Nephron (organoid): ENCODE measurements around the gene IGFBP6.
A peak's percentile ranks its signal among the peaks of the same experiment; 100 is the strongest.

Experiments used
- H3K27ac Mint-ChIP-seq, 3 experiments: 2 replicates each; pipeline ENCODE4 v1.8.0; 2020; ENCODE audit warnings: mixed read lengths in 3 of 3, mild to moderate bottlenecking in 2 of 3, moderate library complexity in 1 of 3
- H3K27me3 Mint-ChIP-seq: 2 replicates; pipeline ENCODE4 v1.8.0; 2021; ENCODE audit warnings: low read depth, mild to moderate bottlenecking, moderate library complexity, mixed read lengths
- H3K36me3 Mint-ChIP-seq: 2 replicates; pipeline ENCODE4 v1.8.0; 2020; ENCODE audit warnings: low read depth, mixed read lengths
- H3K4me1 Mint-ChIP-seq: 2 replicates; pipeline ENCODE4 v1.8.0; 2020; ENCODE audit warnings: mixed read lengths
- H3K4me3 Mint-ChIP-seq, 3 experiments: 2 replicates each; pipeline ENCODE4 v1.8.0; 2020; ENCODE audit warnings: mild to moderate bottlenecking in 3 of 3, mixed read lengths in 3 of 3, moderate library complexity in 2 of 3
- H3K9me3 Mint-ChIP-seq: 2 replicates; pipeline ENCODE4 v1.8.0; 2020; ENCODE audit warnings: mixed read lengths
- CTCF ChIP-seq, 3 experiments: fragments of 200-600 bp; sonication (generic); IDR thresholded peaks; one replicate each; pipeline ENCODE4 v1.5.0; 2021; ENCODE audit warnings: antibody characterized with exemption in 3 of 3; ENCODE audit not compliant: unreplicated experiment in 3 of 3

The IGFBP6 gene

DNA sequence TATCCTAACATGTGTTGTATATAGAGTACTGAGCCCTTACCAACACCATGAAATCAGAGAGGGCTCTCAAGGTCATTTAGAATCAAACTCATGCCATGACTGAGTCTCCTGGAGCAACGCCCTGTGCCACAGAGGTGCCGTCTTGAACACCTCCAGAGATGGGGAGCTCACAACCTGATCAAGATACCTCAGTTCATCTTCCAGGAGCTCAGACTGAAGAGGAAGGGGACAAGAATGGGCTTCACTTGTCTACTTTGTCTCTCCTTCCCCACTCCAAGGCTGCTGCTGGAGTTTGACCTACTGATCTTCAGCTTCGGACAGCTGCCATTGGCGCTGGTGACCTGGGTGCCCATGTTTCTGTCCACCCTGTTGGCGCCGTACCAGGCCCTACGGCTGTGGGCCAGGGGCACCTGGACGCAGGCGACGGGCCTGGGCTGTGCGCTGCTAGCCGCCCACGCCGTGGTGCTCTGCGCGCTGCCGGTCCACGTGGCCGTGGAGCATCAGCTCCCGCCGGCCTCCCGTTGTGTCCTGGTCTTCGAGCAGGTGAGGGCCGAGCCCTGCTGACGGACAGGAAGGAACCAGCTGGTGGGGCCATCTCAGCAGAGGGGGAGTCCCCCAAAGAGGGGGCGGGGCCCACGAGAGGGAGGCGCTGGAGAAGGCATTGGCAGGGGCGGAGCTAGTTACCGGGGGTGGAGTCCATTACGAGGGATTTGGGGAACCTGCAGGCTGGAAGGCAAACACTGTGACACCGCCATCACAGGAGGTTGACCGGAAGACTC, 17.8 kb downstream of the IGFBP6 start:
- peak overlapping the region; percentile 64 to 98 (median 93) for H3K27ac Mint-ChIP-seq
- peaks cover 11% of the 10 kb centered on the region for H3K4me1 Mint-ChIP-seq
- no peaks in the 10 kb centered on the region for H3K36me3 Mint-ChIP-seq
- TF ChIP-seq CTCF (IDR thresholded peaks at IDR 0.05; ENCODE audit: unreplicated experiment in 3 of 3): no peak
- peaks cover 10% of the 10 kb centered on the region for H3K27me3 Mint-ChIP-seq
- no peak overlapping the region for H3K4me3 Mint-ChIP-seq
- no peaks in the 10 kb centered on the region for H3K9me3 Mint-ChIP-seq

GRCh38 chr12:53115891-53116648, 18.6 kb downstream of the IGFBP6 start:
- no peak for TF ChIP-seq CTCF (IDR thresholded peaks at IDR 0.05; ENCODE audit: unreplicated experiment in 3 of 3)
- no peaks in the 10 kb centered on the region for H3K36me3 Mint-ChIP-seq
- H3K27me3 Mint-ChIP-seq: peaks cover 13% of the 10 kb centered on the region
- no peaks in the 10 kb centered on the region for H3K9me3 Mint-ChIP-seq
- peak overlapping the region in 1 of 3 experiments; percentile 35 for H3K4me3 Mint-ChIP-seq
- peaks cover 11% of the 10 kb centered on the region for H3K4me1 Mint-ChIP-seq
- peak overlapping the region; percentile 55 to 56 (median 56) for H3K27ac Mint-ChIP-seq

- Mint-ChIP-seq H3K4me1 (peaks cover 9% of the 10 kb centered on the region), H3K4me3 (no peak overlapping the region), H3K36me3 (no peaks in the 10 kb centered on the region), H3K27me3 (peaks cover 16% of the 10 kb centered on the region), H3K27ac (no peak overlapping the region), H3K9me3 (no peaks in the 10 kb centered on the region)
- TF ChIP-seq CTCF (IDR thresholded peaks at IDR 0.05; ENCODE audit: unreplicated experiment in 3 of 3): no peak
Measured at GRCh38 chr12:53118751-53119300, 21.4 kb downstream of the IGFBP6 start.

- Mint-ChIP-seq H3K4me1 (peaks cover 7% of the 10 kb centered on the region), H3K9me3 (no peaks in the 10 kb centered on the region), H3K4me3 (no peak overlapping the region), H3K27me3 (peaks cover 19% of the 10 kb centered on the region), H3K27ac (no peak overlapping the region), H3K36me3 (no peaks in the 10 kb centered on the region)
- no peak for TF ChIP-seq CTCF (IDR thresholded peaks at IDR 0.05; ENCODE audit: unreplicated experiment in 3 of 3)
Measured at GRCh38 chr12:53120685-53121525, 23.4 kb downstream of the IGFBP6 start.

- Mint-ChIP-seq H3K4me1 (no peaks in the 10 kb centered on the region), H3K36me3 (no peaks in the 10 kb centered on the region), H3K4me3 (no peak overlapping the region), H3K27ac (no peak overlapping the region), H3K9me3 (peaks cover 3% of the 10 kb centered on the region), H3K27me3 (peaks cover 12% of the 10 kb centered on the region)
- no peak for TF ChIP-seq CTCF (IDR thresholded peaks at IDR 0.05; ENCODE audit: unreplicated experiment in 3 of 3)
Measured at GRCh38 chr12:53122961-53123468, 25.5 kb downstream of the IGFBP6 start.
